Lower leg skin (tissue), 3 donors: ENCODE results near the gene CCR5.

Experiments
- POLR2A ChIP-seq, 2 donors: fragments of 450-650 bp; IDR thresholded peaks; one replicate each; pipeline ENCODE4 v1.6.1; 2016 to 2017; ENCODE audit warnings: antibody characterized with exemption in 2 of 2, mild to moderate bottlenecking in 1 of 2, moderate library complexity in 1 of 2
- TF ChIP-seq, protein P1 (sequence below), 3 donors: fragments of 450-650 bp; IDR thresholded peaks; one replicate each; pipeline ENCODE4 v1.5.1; 2016; ENCODE audit warnings: antibody characterized with exemption in 3 of 3, mild to moderate bottlenecking in 3 of 3, moderate library complexity in 2 of 3

DNA sequence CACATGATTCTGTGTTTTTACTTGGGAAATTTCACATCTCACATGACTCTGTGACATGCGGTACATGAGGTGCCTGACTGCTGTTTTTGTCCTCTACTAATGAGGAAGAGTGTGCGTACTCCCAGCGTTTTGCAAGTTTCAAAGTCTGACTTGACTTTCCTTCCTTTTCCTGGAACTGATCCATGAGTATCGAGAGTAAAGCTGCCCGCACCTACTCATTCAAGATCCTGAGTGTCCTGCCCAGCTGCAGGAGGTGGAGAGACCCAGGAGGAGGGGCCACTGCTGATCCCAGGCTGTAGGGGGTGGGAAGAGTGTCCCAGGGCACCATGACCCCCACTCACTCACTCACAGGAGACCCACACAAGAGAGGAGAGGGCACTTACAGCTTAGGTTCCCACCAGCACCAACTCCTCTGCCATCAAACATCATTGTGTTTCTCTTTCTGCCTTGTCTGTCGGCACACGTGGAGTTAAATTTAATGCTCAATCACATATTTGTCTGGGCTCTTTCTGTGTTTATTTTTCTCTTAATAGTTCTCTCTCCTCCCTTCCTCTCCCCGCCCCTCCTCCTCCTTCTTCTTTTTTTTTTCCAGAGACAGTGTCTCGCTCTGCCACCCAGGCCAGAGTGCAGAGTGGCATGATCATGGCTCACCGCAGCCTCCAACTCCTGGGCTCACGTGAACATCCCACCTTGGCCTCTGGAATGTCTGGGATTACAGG lies 34.7 kb downstream of the CCR5 start:
- TF ChIP-seq, protein P1, sequence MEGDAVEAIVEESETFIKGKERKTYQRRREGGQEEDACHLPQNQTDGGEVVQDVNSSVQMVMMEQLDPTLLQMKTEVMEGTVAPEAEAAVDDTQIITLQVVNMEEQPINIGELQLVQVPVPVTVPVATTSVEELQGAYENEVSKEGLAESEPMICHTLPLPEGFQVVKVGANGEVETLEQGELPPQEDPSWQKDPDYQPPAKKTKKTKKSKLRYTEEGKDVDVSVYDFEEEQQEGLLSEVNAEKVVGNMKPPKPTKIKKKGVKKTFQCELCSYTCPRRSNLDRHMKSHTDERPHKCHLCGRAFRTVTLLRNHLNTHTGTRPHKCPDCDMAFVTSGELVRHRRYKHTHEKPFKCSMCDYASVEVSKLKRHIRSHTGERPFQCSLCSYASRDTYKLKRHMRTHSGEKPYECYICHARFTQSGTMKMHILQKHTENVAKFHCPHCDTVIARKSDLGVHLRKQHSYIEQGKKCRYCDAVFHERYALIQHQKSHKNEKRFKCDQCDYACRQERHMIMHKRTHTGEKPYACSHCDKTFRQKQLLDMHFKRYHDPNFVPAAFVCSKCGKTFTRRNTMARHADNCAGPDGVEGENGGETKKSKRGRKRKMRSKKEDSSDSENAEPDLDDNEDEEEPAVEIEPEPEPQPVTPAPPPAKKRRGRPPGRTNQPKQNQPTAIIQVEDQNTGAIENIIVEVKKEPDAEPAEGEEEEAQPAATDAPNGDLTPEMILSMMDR (IDR thresholded peaks at IDR 0.05) = no peak
- TF ChIP-seq POLR2A (IDR thresholded peaks at IDR 0.05) = no peak
